Spleen (tissue), 11 donors: ENCODE measurements around the gene ADGRV1. TPM values are rescaled to one million over a fixed set of nuclear protein-coding genes. Genes with fewer than 3 reads are reported as not detected.
"Not testable (repeated sequence)": the region's sequence is repeated elsewhere in the genome, so short reads cannot be mapped to it uniquely, and the experiment has no call there.

Source experiments
- DNase-seq: peaks from one replicate; pipeline ENCODE4 v3.0.0-alpha.2; 2020
- H3K27ac ChIP-seq, 8 donors: fragments of 200-600 bp; sonication (generic) in 7 of 8; 1 replicate in 4 of 8; 2 replicates in 4 of 8; pipeline versions ENCODE4 v1.5.0 to v1.8.0; 2016 to 2021; ENCODE audit warnings: inconsistent platforms in 4 of 8, mild to moderate bottlenecking in 4 of 8, moderate library complexity in 1 of 8
- H3K27me3 ChIP-seq, 7 donors: fragments of 200-600 bp; sonication (generic) in 6 of 7; replicated peaks in 1 of 7; 1 replicate in 4 of 7; 2 replicates in 3 of 7; pipeline versions ENCODE4 v1.5.0 to v1.8.0; 2016 to 2021; ENCODE audit warnings: inconsistent platforms in 3 of 7, mild to moderate bottlenecking in 1 of 7
- H3K36me3 ChIP-seq, 6 donors: fragments of 200-600 bp; sonication (generic) in 5 of 6; 1 replicate in 4 of 6; 2 replicates in 2 of 6; pipeline versions ENCODE4 v1.5.0 to v1.8.0; 2016 to 2021; ENCODE audit warnings: inconsistent platforms in 2 of 6
- H3K4me1 ChIP-seq, 6 donors: fragments of 200-600 bp; sonication (generic) in 5 of 6; 1 replicate in 3 of 6; 2 replicates in 3 of 6; pipeline versions ENCODE4 v1.5.0 to v1.8.0; 2016 to 2021; ENCODE audit warnings: inconsistent platforms in 3 of 6
- H3K4me3 ChIP-seq, 8 donors: fragments of 200-600 bp; sonication (generic) in 7 of 8; 1 replicate in 4 of 8; 2 replicates in 4 of 8; pipeline versions ENCODE4 v1.5.0 to v1.8.0; 2016 to 2021; ENCODE audit warnings: inconsistent platforms in 4 of 8, mild to moderate bottlenecking in 4 of 8, moderate library complexity in 2 of 8
- H3K9me3 ChIP-seq, 8 donors: fragments of 200-600 bp; sonication (generic) in 7 of 8; 1 replicate in 4 of 8; 2 replicates in 4 of 8; pipeline versions ENCODE4 v1.5.0 to v1.8.0; 2016 to 2021; ENCODE audit warnings: inconsistent platforms in 4 of 8
- POLR2A ChIP-seq, 3 donors: fragments of 450-650 bp; IDR thresholded peaks; one replicate each; pipeline ENCODE4 v1.5.1; 2017; ENCODE audit warnings: antibody characterized with exemption in 3 of 3, mild to moderate bottlenecking in 1 of 3
- POLR2AphosphoS5 ChIP-seq, 3 donors: sonication (generic); formaldehyde crosslinking; IDR thresholded peaks; one replicate each; pipeline ENCODE4 v1.5.1; 2017; ENCODE audit warnings: antibody characterized with exemption in 3 of 3
- WGBS, 5 donors: extraction: QIAGEN DNeasy Blood & Tissue Kit in 3 of 5; methylation state at CpG; one replicate each; pipeline versions ENCODE4 v1.1.5 to v1.1.7; 2013 to 2018; 5-methylcytosine and 5-hydroxymethylcytosine counted together
- intact Hi-C: fragments of 100-400 bp; cut with DNase I; formaldehyde crosslinking; loops from one replicate; pipeline ENCODE4 v1.15.0; 2023; ENCODE audit warnings: low total_unique reads
- polyA plus RNA-seq, 3 donors: library from polyadenylated mRNA; stranded (reverse); fragments of 200-250 nt; gene quantifications; one replicate each; pipeline ENCODE4 v1.2.1, GENCODE V29; 2013
- total RNA-seq, 7 donors: library from RNA; depleted of rRNA in 3 of 7; stranded (reverse); fragments of >200 nt in 3 of 7; fragmentation: NEBNext Ultra II Directional in 4 of 7; extraction: Animal tissue kit (Norgen Biotek cat#: 25700) in 4 of 7; gene quantifications; one replicate each; pipeline versions ENCODE4 v1.1.0 to v1.2.1, GENCODE V29; 2016 to 2021
- TF ChIP-seq, protein P1 (sequence below), 11 experiments: fragments of 200-600 bp in 7 of 11; fragments of 450-650 bp in 4 of 11; sonication (generic) in 4 of 11; IDR thresholded peaks in 8 of 11; conservative IDR thresholded peaks in 3 of 11; 1 replicate in 7 of 11; 2 replicates in 4 of 11; pipeline versions ENCODE4 v1.4.0 to v1.8.0; 2016 to 2021; ENCODE audit warnings: antibody characterized with exemption in 11 of 11, inconsistent platforms in 4 of 11, mild to moderate bottlenecking in 1 of 11
- donor health status: healthy with polysubstance abuse.
- donor health status: DM: no; HTN: no; CAD: no; lungs with moderate emphysema.
- donor health status: DM: no; HTN: no; CAD: no.
- donor health status: Bipolar disorder and iron deficiency.
- donor health status: healthy.
- donor health status: DM: no; HTN: no; CAD: no.
- donor health status: DM: yes; HTN: yes; CAD: no.

ADGRV1 gene
- total and polyA plus RNA-seq, 10 donors, result 0.08 to 0.69 (median 0.28) TPM; not detected in 3

DNA sequence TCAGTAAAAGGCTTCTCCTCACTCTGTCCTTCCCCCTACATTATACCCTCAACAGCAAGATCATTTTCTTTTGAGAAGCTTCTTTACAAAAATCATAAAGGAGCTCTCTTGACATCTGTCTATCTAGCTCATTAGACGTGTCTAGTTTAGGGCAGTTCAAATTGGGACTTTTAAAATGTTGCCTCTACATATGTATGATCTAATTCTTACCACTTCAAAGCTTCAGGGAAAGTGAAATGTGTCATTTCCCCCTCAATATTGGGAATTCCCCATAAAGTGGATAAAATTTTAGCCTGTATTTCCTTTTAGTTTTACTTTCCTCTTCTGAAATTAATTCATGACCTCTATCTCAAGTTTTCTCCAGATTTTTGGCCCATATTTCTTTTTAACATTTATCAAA is 500.8 kb downstream of the ADGRV1 start:
- H3K36me3 ChIP-seq, result no peaks in the 10 kb centered on the region
- 16 to 39% (median 31%) methylated on average over 1 of the region's 1 CpG for WGBS, 5 donors
- intact Hi-C loops, result no loop called here

DNA sequence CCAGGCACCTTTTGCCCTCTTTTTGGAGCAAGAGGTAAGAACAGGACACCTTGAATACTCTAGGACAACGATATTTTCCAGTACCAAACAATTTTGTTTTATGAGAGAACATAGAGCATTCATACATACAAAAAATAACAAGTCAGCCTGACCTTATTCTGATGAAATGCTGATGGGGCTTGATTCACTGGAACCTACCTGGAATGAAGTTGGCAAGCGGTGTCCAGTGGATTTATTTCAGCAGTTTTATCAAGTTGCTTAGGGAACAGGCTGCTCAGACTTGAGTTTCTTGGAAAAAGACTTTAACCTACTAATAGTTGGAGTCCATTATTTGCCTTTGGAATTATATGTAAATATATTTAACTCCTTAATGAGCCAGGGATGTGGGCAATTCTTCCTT is 502.5 kb downstream of the ADGRV1 start:
- H3K27me3 ChIP-seq, result peaks cover 0 to 3% (median 0%) of the 10 kb centered on the region in 7 donors
- no peak overlapping the region for H3K4me3 ChIP-seq
- intact Hi-C loops, result no loop called here
- DNase-seq, result no peak
- TF ChIP-seq, protein P1, sequence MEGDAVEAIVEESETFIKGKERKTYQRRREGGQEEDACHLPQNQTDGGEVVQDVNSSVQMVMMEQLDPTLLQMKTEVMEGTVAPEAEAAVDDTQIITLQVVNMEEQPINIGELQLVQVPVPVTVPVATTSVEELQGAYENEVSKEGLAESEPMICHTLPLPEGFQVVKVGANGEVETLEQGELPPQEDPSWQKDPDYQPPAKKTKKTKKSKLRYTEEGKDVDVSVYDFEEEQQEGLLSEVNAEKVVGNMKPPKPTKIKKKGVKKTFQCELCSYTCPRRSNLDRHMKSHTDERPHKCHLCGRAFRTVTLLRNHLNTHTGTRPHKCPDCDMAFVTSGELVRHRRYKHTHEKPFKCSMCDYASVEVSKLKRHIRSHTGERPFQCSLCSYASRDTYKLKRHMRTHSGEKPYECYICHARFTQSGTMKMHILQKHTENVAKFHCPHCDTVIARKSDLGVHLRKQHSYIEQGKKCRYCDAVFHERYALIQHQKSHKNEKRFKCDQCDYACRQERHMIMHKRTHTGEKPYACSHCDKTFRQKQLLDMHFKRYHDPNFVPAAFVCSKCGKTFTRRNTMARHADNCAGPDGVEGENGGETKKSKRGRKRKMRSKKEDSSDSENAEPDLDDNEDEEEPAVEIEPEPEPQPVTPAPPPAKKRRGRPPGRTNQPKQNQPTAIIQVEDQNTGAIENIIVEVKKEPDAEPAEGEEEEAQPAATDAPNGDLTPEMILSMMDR (IDR thresholded peaks at IDR 0.05 in 8 of 11, conservative IDR thresholded peaks at IDR 0.05 in 3 of 11), result no peak
- TF ChIP-seq POLR2A (IDR thresholded peaks at IDR 0.05), result no peak
- TF ChIP-seq POLR2AphosphoS5 (IDR thresholded peaks at IDR 0.05), result no peak
- peaks cover 0 to 17% (median 2%) of the 10 kb centered on the region in 6 donors for H3K4me1 ChIP-seq
- H3K36me3 ChIP-seq, result no peaks in the 10 kb centered on the region
- WGBS, 5 donors, result 75 to 86% (median 84%) methylated on average over 2 of the region's 2 CpGs
- no peaks in the 10 kb centered on the region for H3K9me3 ChIP-seq
- H3K27ac ChIP-seq, result no peak overlapping the region

More for the DNA sequence above, 500.8 kb downstream of the ADGRV1 start:
- TF ChIP-seq POLR2AphosphoS5 (IDR thresholded peaks at IDR 0.05), result no peak
- TF ChIP-seq POLR2A (IDR thresholded peaks at IDR 0.05), result no peak
- TF ChIP-seq, protein P1 (IDR thresholded peaks at IDR 0.05 in 8 of 11, conservative IDR thresholded peaks at IDR 0.05 in 3 of 11), result no peak
- Histone ChIP-seq H3K9me3 (no peaks in the 10 kb centered on the region), H3K4me3 (no peak overlapping the region), H3K4me1 (peaks cover 0 to 17% (median 2%) of the 10 kb centered on the region in 6 donors), H3K27me3 (peaks cover 0 to 3% (median 0%) of the 10 kb centered on the region in 7 donors), H3K27ac (no peak overlapping the region)
- no peak for DNase-seq

DNA sequence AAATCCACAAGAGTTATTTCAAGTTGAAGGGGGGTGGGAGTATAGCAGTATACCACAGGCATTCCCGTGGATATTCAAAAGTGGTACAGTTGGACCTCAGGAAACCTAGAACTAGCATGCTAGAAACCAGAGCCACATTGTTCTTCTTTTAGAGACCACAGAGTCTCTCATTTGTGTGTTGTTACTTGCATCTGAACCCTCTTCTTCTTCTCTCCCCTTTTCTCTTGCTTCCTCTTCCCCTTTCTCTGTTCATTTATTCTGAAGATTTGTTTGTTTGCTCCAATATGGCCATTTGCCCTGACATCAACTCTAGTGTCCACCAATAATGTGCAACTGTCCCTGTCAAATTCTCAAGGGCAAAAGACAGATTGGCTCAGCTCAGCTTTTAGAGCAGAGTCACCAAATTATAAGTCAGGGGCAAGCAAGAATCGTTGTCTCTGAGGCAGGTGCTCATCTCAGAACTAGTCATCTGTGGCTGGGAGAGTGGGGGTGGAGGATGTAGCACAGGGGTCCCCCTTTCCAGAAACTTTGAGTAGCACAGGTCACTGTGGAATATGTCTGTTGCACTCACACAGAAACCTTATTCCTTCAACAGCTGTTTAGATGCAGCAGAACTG is 503.5 kb downstream of the ADGRV1 start:
- H3K9me3 ChIP-seq, result no peaks in the 10 kb centered on the region
- TF ChIP-seq POLR2A (IDR thresholded peaks at IDR 0.05), result no peak
- H3K27me3 ChIP-seq, result peaks cover 0 to 3% (median 0%) of the 10 kb centered on the region in 7 donors
- H3K4me3 ChIP-seq, result no peak overlapping the region
- H3K36me3 ChIP-seq, result no peaks in the 10 kb centered on the region
- peaks cover 0 to 17% (median 2%) of the 10 kb centered on the region in 6 donors for H3K4me1 ChIP-seq
- 23 to 45% (median 39%) methylated on average over 2 of the region's 2 CpGs for WGBS, 5 donors
- intact Hi-C loops, result no loop called here
- no peak overlapping the region for H3K27ac ChIP-seq
- no peak for DNase-seq

GRCh38 chr5:91063098-91063690 is 504.6 kb downstream of the ADGRV1 start:
- DNase-seq, H3K9me3 ChIP-seq, H3K36me3 ChIP-seq, H3K4me3 ChIP-seq, intact Hi-C loops, H3K27me3 ChIP-seq, H3K27ac ChIP-seq: not testable (repeated sequence)
- H3K4me1 ChIP-seq, result peaks cover 0 to 14% (median 2%) of the 10 kb centered on the region in 6 donors
- 66 to 77% (median 70%) methylated on average over 9 of the region's 9 CpGs for WGBS, 5 donors

DNA sequence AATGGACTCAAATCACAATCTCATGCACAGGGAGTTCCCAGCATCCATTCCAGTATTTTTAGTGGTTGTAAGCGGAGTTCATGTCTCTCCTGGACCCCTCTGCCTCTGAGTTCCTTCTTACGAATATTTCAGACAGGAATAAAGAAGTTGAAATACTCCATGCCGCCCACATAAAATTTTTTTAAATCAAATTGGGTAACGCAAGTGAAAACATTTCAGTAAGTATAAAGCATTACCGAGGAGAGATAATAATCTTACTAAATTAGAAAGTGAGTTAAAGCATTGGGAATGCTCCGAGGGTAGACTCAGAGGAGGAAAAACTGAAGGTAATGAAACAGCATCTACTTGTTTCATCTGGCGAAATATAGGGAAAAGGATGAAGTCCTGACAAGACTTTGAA is 506.9 kb downstream of the ADGRV1 start:
- WGBS, 5 donors, result 80 to 90% (median 82%) methylated on average over 7 of the region's 7 CpGs
- H3K9me3 ChIP-seq, result no peaks in the 10 kb centered on the region
- no peaks in the 10 kb centered on the region for H3K36me3 ChIP-seq
- H3K4me3 ChIP-seq, result no peak overlapping the region
- no peak for DNase-seq
- intact Hi-C loops, result no loop called here
- H3K4me1 ChIP-seq, result no peaks in the 10 kb centered on the region
- H3K27ac ChIP-seq, result no peak overlapping the region
- H3K27me3 ChIP-seq, result peaks cover 0 to 3% (median 0%) of the 10 kb centered on the region in 7 donors
- TF ChIP-seq, protein P1 (IDR thresholded peaks at IDR 0.05 in 8 of 11, conservative IDR thresholded peaks at IDR 0.05 in 3 of 11), result no peak
- TF ChIP-seq POLR2AphosphoS5 (IDR thresholded peaks at IDR 0.05) (no peak), POLR2A (IDR thresholded peaks at IDR 0.05) (no peak)
